Head of caudate nucleus (tissue), 42 donors: ENCODE results near the gene TBC1D12.
"Not testable (repeated sequence)": the region's sequence is repeated elsewhere in the genome, so short reads cannot be mapped to it uniquely, and the experiment has no call there.

Source experiments
- DNase-seq, 42 donors: peaks; one replicate each; pipeline versions ENCODE4 v3.0.0 to v3.0.0-alpha.2; 2020 to 2021; ENCODE audit warnings: mixed read lengths in 7 of 42
- intact Hi-C: fragments of 100-400 bp; cut with DNase I; formaldehyde crosslinking; loops from one replicate; pipeline ENCODE4 v1.15.0; 2022

TBC1D12 gene

GRCh38 chr10:94496010-94496409 is 93.7 kb downstream of the TBC1D12 start:
- DNase-seq = no peak
- intact Hi-C loops = no loop called here

- intact Hi-C loops = no loop called here
These were observed 94.3 kb downstream of the TBC1D12 start for GRCh38 chr10:94496646-94497045.

GRCh38 chr10:94500063-94500462 is 97.7 kb downstream of the TBC1D12 start:
- DNase-seq = peak in 5 of 42 donors; percentile 10 to 51 (median 20)
- intact Hi-C loops = no loop called here

More at GRCh38 chr10:94496646-94497045, 94.3 kb downstream of the TBC1D12 start:
- no peak for DNase-seq

- intact Hi-C loops = no loop called here
- peak in 11 of 42 donors; percentile 9 to 71 (median 27) for DNase-seq
These were observed 119.2 kb downstream of the TBC1D12 start for GRCh38 chr10:94521276-94522250.

- intact Hi-C loops = no loop called here
- no peak for DNase-seq
These were observed 121.8 kb downstream of the TBC1D12 start for GRCh38 chr10:94524146-94524545.

GRCh38 chr10:94524711-94525110 is 122.4 kb downstream of the TBC1D12 start:
- DNase-seq = peak in 26 of 42 donors; percentile 14 to 76 (median 40)
- intact Hi-C loops = no loop called here

GRCh38 chr10:94531550-94531949 is 129.2 kb downstream of the TBC1D12 start:
- intact Hi-C loops, DNase-seq: not testable (repeated sequence)

- intact Hi-C loops = no loop called here
These were observed 130.7 kb downstream of the TBC1D12 start for GRCh38 chr10:94533027-94533426.

GRCh38 chr10:94542282-94542681 is 139.9 kb downstream of the TBC1D12 start:
- intact Hi-C loops, DNase-seq: not testable (repeated sequence)

More at GRCh38 chr10:94533027-94533426, 130.7 kb downstream of the TBC1D12 start:
- no peak for DNase-seq

GRCh38 chr10:94545391-94546048 is 143.2 kb downstream of the TBC1D12 start, which contains the start of gene HELLS:
TSS of gene HELLS (plus strand) at chr10:94545788. CDS start at chr10:94545922, 134 bp downstream.
- DNase-seq = peak; percentile 44 to 87 (median 73)

GRCh38 chr10:94546049-94546900 is 143.9 kb downstream of the TBC1D12 start:
- intact Hi-C loops = no loop called here
- DNase-seq = no peak

More at GRCh38 chr10:94545391-94546048, 143.2 kb downstream of the TBC1D12 start, which contains the start of gene HELLS:
- intact Hi-C loops = no loop called here

- no peak for DNase-seq
- intact Hi-C loops = no loop called here
These were observed 144.5 kb downstream of the TBC1D12 start for GRCh38 chr10:94546901-94547185.

- intact Hi-C loops = no loop called here
- DNase-seq = no peak
These were observed 146.9 kb downstream of the TBC1D12 start for GRCh38 chr10:94549221-94549620.

- intact Hi-C loops, DNase-seq: not testable (repeated sequence)
These were observed 165.5 kb downstream of the TBC1D12 start for GRCh38 chr10:94567714-94568307.

GRCh38 chr10:94571081-94571480 is 168.7 kb downstream of the TBC1D12 start:
- no peak for DNase-seq
- intact Hi-C loops = no loop called here

- no peak for DNase-seq
- intact Hi-C loops = no loop called here
These were observed 169.2 kb downstream of the TBC1D12 start for GRCh38 chr10:94571528-94571927.

- intact Hi-C loops = no loop called here
- no peak for DNase-seq
These were observed 176.4 kb downstream of the TBC1D12 start for GRCh38 chr10:94578790-94579189.

- no peak for DNase-seq
- intact Hi-C loops = no loop called here
These were observed 180.8 kb downstream of the TBC1D12 start for GRCh38 chr10:94583124-94583523.
